ENCODE measurements around the gene CACNG5.

- TF ChIP-seq CTCF (IDR thresholded peaks at IDR 0.05; ENCODE audit: poor library complexity, severe bottlenecking) = no peak
- TF ChIP-seq EZH2 (IDR thresholded peaks at IDR 0.05; ENCODE audit: borderline replicate concordance, insufficient read depth, low read length, poor library complexity, severe bottlenecking) = no peak
- TF ChIP-seq REST (IDR thresholded peaks at IDR 0.05; ENCODE audit: borderline replicate concordance) = no peak
- TF ChIP-seq MXI1 (conservative IDR thresholded peaks at IDR 0.05; ENCODE audit: poor library complexity, severe bottlenecking) = no peak
- peak; percentile 20 for TF ChIP-seq POLR2AphosphoS5 (IDR thresholded peaks at IDR 0.05)
- TF ChIP-seq TAF1 (IDR thresholded peaks at IDR 0.05; ENCODE audit: low read depth) = no peak
Observed at GRCh38 chr17:66920435-66920834, 85.5 kb downstream of the CACNG5 start.

Data from neural cell (in vitro differentiated cells).